ENCODE results near the gene C16orf89.

The C16orf89 gene

DNA sequence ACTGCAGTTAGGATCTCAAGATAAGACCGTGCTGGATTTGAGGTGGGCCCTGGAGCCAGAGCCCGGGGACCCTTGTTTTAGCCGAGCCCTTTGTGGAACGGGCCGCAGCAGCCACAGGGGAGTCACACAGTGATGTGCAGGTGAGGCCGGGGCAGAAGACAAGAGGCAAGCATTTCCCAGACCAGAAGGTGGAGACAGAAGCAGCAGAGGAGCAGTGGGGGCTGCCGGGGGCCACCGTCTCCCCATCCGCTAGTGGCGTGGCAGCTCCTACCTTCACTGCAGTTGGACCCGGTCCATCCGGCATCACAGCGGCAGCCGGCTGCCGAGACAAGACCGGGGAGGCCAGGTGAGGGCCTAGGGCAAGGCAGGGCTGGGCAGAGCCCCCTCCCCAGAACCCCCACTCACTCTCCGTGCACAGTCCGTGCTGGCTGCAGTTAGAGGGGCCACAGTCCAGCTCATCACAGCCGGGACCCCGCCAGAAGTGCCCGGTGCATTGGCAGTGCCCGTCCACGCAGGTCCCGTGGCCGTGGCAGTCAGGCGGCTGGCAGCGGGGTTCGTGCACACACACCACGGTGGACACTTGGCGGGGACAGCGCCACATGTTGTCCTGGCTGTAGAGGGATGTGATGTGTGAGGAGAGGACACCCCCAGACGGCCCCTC lies 38.1 kb downstream of the C16orf89 start:
- no peak for DNase-seq

DNA sequence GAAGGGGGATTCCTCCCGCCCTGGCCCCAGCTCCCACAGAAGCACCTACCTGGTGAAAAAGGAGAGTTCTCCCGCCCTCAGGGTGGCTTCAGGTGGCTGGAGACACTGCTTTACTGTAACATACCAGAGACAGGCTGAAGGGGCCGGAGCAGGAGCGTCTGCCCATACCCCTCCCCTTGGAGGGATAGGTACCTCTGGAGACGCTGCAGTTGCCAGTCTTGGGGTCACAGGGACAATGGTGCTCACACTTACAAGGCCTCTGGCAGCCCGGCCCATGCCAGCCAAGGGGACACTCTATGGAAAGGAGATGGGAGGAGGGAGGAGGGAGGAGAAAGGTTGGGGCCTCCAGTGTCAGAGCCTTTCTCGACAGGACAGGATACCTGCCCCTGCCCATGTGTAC lies 38.7 kb downstream of the C16orf89 start:
- DNase-seq = no peak

DNA sequence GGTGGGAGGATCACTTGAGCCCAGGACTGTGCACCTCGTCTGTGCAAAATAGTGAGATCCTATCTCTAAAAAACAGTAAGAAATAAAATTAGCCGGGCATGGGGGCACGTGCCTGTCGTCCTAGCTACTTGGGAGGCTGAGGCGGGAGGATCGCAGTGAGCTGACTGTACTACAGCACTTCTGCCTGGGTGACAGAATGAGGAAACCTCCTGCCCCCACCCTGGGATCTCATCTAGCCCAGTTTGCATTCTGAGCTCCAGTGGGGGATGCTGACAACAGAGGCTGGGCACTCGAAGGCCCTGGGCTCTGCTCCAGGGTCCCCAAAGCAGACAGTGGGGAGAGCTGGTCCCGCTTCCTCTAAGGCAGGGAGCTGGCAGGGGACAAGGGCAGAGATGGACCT lies 39.1 kb downstream of the C16orf89 start:
- DNase-seq = no peak

DNA sequence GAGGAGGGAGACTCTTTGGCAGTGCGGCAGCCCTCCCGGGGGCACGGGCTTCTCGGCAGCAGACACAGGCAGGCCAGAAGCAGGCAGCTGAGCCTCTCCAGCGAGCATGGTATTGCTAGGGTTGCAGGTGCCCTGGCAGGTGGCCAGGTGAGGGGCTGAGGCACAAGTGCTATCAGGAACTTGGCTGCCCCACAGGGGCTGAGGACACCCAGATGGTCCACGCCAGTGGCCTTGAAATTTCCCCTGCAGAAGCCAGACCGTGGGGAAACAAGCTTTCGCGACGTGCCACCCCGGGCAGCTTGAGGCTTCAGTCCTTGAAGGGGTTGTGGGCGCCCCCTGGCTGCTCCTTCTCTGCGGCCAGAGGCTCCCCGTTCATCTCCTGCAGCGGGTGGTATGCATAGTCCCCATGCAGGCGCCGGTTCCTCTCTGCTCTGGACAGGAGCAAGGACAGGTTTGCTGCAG lies 40.6 kb downstream of the C16orf89 start:
- peak; percentile 8 for DNase-seq

DNA sequence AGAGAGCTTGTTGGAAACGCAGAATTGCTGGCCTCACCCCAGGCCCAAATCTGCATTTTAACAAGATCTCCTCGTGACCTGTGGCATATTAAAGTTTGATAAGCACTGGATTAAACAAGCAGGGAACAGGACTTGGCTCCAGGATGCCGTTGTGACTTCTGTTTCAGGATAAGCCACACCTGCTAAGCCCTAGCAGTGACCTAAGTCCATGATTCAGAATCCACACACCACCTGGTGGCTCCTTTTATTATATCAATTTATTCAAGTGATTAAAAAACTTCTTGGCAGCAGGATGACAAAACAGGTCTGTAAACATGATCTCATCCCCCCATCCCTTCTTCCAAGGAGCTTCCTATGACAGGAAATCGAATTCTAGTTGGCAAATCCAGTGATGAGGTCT lies 41.1 kb downstream of the C16orf89 start:
- DNase-seq = no peak

DNA sequence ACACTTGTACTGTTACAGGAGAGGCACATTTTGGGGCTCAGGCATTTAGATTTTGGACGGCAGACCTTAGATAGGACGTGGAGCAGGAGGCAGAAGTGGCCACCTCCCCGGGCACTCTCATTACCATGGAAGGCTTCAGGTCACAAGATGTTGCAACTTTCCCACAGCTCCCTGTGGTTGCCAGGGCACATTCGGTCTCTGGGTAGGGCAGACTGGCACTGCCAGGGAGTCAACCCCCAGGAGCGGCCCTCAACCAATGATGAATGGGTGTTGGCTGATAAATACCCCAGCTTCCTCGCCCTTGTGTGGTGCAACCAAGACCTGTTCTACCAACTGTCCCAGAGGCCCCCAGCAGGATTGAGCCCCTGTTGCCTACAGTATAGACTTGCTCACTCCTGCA lies 43.2 kb downstream of the C16orf89 start:
- no peak for DNase-seq

DNA sequence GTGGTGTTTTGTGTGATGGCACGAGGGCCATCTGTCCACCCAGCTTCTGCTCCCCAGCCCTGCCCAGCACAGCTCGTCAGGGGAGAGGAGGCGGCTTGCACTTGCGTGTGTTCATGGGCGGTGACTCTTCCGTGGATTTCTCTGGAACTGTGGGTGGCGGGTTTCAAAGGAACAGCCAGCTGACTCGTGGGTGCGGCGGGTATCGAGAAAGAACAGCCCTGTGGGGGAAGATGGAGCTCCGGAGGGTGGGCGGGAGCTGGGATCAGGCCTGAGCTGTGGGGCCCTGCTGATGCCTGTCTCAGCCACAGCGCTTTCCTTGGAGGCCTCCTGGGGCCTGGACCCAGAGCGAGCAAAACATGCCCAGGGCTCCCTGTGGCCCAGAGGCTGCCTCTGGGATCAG lies 45.2 kb downstream of the C16orf89 start:
- DNase-seq = no peak

DNA sequence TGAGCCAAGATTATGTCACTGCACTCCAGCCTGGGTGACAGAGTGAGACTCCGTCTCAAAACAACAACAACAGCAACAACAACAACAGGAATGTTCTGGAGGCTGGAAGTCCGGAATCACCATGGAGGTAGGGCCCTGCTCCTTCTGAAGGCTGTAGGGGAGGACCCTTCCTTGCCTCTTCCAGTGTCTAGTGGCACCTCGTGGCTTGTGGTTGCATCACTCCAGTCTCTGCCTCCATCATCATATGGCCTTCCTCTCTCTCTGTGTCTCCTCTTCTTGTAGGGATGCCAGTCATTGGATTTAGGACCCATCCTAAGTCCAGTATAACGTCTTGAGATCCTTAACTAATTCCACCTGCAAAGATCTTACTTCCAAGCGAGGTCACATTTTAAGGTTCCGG lies 46.0 kb downstream of the C16orf89 start:
- no peak for DNase-seq

DNA sequence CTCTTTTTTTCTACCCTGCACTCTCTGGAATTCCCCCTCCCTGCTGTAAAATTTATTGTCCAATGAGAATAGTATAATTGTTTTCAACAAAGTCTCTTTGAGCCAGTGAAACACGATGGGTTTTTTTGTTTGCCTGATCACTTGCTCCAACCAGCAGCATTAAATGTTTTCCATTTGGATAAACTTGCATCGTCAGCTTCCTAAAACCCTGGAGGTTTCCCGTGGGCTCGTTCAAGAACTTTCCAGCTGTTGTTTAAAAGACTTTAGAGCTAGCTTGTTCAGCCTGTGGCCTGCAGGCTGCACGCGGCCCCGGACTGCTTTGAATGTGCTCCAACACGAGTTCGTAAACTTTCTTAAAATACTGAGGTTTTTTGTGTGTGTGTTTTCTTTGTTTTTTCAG lies 47.0 kb downstream of the C16orf89 start:
- DNase-seq = no peak

DNA sequence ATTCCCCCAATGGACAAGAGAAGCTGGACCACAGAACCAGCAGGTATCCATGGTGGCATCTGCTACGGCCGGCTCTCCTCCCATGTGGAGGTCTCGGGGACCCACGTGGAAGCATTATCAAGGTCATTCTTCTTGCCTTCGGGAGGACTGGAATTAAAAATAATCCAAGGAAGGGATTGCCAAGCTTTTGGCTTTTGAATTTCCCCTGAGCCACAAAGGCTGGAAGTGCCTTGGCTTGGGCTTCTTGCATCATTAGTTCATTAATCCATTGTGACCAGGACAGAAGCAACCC lies 48.1 kb downstream of the C16orf89 start:
- no peak for DNase-seq

DNA sequence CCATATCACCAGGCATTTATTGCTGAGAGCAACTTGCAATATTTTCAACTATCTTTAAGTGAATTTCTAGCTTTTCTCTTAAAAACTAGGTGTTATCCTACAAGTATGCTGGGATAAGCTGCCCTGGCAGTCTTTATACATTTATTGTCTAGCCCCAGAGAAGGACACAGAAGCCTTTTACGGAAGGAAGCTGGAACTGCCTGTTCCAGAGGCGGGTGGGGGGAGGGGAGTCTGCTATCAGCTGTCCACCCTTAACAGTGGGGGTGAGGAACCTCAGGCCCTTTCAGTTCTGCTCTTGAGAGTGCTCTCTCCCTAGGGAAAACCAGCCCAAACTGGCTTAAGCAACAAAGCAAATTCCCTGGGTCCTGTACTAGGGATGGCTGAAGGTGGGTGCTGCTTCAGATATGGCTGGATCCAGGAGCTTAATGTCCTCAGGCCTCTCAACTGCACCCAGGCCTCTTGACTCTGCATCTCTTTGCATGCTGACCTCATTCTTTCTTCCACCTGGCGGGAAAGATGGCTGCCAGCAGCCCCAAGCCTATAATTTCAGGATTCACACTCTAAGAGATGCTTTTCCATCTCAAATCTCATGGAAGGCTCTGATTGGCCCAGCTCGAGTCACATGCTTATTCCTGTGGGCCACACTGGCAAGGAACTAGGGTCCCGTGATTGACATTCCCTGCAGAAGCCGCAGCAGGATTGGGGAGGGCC lies 48.6 kb downstream of the C16orf89 start:
- DNase-seq = no peak

DNA sequence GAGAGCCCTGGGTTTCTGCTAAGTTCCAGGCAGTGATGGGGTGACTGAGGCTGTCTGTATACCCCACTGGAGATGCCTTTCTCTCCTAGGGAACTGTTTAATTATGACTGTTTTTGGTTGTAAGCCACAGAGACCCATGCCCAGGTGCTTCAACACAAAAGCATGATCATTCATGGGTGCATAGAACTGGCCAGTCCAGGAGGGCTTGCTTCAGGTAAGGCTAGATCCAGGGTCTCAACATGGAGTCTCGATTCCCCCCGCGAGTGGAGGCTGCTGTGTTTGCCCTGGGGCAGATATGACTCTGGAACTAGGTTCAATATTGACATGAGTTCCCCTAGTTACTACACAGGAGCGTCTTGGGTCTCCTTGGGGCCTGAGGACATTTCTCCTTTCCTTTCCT lies 49.9 kb downstream of the C16orf89 start:
- DNase-seq = no peak

DNA sequence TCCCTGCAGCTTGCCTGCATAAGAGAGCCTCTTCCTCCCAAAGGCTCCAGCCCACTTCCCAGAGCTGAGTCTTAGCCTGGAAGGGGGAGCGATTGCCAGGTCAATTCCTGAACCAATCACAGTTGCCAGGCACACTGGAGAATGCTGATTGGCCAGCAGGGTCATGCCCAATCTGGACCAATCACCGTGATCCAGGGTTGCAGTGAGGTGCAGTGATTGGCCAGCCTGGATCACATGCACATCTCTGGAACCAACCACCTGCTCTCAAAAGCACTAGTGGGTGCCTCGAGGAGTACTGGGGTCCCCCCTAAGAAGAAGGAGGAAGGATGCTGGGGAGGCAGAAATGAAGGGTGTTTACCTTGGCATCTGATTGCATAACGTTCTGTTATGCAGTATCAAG lies 50.4 kb downstream of the C16orf89 start:
- DNase-seq = no peak

DNA sequence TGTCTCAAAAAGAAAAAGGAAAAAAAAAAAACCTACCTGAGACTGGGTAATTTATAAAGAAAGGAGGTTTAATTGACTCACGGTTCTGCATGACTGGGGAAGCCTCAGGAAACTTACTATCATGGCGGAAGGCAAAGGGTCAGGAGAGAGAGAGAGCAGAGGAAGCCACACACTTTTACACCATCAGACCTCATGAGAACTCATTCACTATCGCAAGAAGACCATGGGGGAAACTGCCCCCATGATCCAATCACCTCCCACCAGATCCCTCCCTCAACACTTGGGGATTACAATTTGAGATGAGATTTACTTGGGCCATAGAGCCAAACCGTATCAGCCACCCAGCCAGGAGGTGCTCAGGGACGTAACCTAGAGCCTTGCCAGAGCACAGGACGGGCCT lies 52.9 kb downstream of the C16orf89 start:
- DNase-seq = no peak

DNA sequence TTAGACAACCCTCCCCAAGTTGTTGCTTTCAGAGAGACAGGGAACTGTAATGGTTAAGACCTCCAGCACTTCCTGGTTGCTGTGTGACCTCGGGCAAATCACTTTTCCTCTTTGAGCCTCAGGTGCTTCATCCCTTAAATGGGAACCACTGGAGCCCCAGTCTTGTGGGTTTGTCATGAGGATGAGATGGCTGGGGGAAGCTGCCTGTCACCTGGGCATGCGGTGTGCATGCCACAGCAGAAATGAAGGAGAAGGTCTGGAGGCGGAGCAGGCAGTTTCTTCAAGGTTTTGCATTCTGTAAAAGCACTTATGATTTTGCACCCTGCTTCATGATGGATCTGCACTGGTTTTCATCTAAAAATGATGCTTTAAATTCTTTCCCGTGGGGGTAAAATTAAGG lies 54.1 kb downstream of the C16orf89 start:
- no peak for DNase-seq

DNA sequence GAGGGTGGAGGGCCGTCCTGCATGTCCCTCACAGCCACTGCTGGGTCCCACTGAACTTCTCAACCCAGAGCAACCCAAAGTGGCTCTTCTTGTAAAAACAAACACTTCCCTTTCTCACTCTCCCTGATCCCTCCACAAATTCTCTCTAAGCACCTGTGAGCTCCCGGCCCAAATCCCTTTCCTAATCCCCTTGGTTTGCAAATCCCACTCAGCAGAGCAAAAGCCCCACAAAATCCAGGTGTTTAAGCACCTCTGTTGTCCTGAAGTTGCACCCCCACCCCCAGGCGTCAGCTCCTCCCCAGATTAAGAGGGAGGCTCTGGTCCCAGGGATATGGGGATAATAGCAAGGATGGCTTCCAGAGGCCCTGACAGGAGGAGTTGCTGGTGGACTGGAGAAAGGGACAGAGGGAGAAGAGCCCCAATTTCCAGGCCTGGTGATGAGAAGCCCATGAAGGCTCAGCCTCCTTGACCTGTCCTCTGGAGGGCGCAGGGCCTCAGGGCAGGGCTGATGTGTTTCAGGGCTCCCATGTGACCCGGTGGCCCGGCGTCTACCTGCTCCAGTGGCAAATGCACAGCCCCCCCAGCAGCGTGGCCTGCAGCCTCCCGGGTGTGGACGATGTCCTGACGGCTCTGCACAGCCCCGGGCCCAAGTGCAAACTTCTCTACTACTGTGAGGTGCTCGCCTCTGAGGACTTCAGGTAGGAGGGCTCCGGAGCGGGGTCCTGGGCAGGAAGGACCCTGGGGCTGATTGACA lies 55.0 kb downstream of the C16orf89 start:
- DNase-seq = no peak

DNA sequence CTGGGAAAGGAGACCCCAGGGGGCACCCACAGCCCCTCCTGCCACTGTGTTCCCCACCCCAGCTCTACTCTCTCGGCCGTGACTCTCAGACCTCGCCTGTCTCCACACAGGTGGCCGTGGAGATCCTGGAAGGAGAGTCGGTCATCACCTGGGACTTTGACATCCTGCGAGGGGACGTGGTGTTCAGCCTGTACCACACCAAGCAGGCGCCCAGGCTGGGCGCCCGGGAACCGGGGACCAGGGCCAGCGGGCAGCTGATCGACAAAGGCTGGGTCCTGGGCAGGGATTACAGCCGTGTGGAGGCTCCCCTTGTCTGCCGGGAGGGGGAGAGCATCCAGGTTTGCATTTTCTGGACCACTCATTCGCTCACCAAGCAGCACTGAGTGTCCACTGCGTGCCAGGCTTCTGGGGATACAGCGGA lies 57.4 kb downstream of the C16orf89 start:
- DNase-seq = no peak

DNA sequence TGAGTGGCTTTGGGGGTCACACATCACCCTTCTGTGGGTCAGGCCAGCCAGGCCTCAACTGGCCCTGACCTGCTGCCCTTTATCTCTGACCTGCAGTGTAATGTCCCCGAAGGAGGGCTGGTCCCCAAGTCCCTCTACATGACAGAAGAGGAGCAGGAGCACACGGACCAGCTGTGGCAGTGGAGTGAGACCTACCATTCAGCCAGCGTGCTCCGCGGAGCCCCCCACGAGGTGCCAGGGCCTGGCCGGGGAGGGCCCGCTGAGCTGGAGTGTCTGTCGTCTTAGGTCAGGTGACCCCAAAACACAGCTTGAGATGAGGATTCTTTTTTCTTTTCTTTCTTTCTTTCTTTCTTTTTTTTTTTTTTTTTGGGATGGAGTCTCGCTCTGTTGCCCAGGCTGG lies 58.5 kb downstream of the C16orf89 start:
- DNase-seq = no peak

DNA sequence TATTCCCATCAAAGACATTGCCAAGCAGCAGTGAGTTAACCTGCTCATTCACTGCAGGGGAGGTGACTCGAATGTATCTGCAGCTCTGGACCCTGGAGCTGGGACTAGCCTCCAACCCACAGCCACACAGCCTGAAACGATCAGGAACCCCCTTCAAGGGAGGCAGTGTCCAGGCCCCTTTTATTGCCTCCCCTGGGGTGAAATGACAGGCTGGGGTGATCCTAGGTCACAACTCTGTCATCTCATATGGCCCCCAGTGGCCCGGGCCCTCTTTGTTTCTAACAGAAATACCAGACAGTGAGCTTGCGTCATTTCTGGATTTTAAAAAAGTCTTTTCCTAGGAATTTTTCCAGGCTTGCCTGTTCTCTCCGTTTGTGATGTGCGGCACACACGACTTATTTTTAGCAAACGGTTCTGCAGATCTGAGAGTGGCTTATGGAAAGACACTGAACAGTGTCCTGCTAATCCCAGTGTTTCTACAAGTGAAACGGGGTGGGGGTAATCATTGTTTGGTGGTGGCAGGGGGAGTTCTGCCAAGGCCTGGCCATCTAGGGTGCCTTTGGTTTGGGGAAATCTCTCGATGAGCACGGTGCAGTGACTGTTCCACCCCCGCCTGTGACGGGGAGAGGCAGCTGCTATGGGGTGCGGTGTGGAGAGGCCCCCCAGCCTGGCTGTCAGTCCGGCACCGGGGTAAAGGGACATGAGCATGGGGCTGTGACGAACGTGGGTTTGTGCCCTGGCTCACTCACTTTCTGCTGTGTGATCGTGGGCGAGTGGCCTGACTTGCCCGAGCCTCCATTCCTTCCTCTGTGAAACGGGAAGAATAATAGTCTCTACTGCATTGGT lies 59.2 kb downstream of the C16orf89 start:
- DNase-seq = no peak

DNA sequence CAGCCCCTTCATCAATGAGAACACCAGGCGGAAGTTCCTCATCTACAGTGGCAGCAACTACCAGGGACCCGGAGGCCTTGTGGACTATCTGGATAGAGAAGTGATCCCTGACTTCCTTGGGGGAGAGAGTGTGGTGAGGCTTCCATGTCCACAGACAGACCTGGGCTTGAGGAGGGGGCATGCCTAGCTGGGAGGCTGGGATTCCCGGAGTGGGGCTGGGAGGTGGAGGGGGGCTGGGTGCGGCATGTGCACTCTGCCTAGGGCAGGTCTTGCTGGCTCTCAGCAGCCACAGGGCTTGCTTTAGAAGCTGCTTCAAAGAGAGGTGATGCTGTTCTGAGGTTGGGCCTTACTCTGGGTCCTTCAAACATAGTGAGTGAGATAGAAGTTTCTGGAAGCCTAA lies 59.8 kb downstream of the C16orf89 start:
- DNase-seq = no peak

DNA sequence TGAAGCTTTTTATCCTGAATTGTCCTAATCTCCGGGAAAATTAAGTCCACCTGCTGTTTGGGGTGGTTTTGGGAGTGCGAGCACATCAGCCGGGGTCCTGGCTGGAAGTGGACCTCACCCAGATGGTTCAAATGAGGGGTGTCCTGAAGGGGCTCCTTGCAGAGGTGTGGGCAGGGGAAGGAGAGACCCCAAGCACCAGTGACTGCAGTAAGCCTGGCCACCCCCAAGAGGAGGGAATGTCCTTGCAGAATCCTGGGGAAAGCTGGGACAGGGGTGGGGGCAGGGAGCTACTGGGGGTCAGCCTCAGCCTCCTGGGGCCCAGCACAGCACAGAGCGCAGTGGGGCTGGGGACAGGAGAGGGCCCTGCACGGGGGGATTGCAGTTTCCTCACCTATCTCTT lies 61.4 kb downstream of the C16orf89 start:
- DNase-seq = no peak

DNA sequence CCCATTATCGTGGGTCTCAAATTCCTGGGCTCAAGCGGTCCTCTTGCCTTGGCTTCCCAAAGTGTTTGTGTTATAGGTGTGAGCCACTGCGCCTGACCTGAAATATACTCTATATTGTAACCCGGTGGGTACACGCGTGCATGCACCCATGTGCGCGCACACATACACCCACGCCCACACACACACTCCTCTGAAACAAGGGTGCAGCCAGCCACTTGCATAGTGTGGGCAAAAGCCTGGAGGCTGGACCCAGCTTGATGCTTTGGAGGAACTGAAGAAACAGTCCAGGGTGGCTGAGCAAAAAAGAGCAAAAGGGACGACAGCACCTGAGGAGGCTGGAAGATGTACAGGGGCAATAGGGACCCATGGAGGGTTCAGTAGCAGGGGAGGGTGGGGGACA lies 61.9 kb downstream of the C16orf89 start:
- DNase-seq = no peak

DNA sequence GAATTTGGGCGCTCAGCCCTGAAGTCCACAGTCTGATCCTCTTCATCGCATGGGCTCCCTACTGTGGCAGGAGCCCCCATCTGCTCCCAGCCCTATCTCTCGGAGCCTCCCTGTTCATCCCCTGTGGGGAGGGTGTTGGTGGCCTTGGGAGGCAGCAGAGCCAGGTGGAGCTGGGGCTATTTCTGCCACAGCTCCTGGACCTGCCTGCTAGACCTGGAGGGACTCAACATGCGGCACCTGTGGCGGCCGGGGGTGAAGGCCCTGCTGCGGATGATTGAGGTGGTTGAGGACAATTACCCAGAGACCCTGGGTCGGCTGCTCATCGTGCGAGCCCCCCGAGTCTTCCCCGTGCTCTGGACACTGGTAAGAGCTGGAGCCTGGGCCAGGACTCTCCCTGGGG lies 62.5 kb downstream of the C16orf89 start:
- no peak for DNase-seq

All from CD4-positive, alpha-beta T cell treated with Interleukin-6 for 4 hours (primary cell).